ENCODE measurements around the gene LRRC8D.
A peak's percentile ranks its signal among the peaks of the same experiment; 100 is the strongest.

The LRRC8D gene

DNA sequence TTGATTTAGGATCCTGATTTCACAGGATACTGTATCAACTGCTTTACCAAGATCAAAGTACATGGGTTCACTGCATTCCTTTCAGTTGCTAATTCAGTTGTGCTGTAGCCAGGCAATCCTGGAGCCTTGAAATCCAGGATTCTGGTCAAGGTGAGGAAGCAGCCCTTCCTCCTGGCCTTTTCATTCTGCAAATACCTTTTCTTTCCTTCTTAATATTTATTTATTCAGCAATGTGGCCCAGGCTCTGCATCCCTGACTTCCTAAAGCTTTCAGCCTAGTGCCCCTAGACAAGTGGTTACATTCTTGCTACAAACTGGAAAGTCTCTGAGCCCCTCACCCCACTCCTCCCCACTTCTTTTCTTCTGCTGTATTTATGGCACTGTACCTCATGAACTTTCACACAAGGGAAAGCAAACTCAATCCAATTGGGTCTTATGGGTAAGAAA, 16.2 kb downstream of the LRRC8D start:
- no peak overlapping the region for H3K27ac ChIP-seq
- TF ChIP-seq CTCF (conservative IDR thresholded peaks at IDR 0.05): no peak

DNA sequence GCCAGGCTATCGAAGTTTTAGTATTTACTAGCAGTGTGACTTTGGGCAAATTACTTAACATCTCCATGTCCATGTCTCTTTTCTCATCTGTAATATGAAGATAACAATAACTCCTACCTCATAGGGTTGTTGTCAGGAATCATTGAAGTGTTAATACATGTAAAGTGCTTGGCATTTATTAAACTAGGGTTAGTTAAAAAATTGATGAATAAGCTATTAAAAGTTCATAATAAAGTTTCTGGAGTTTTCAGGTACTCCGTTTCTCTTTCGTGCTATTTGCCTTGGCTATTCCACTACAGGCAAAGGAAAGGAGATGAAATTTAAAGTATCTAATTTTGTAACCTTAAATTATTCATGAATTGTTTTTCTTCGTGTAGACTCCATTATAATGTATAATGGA, 16.7 kb downstream of the LRRC8D start:
- no peak for TF ChIP-seq CTCF (conservative IDR thresholded peaks at IDR 0.05)
- no peak overlapping the region for H3K27ac ChIP-seq

- TF ChIP-seq CTCF (conservative IDR thresholded peaks at IDR 0.05): no peak
- H3K27ac ChIP-seq: no peak overlapping the region
These were observed 18.7 kb downstream of the LRRC8D start for GRCh38 chr1:89839516-89839915.

- H3K27ac ChIP-seq: no peak overlapping the region
- TF ChIP-seq CTCF (conservative IDR thresholded peaks at IDR 0.05): no peak
These were observed 20.7 kb downstream of the LRRC8D start for GRCh38 chr1:89841507-89841906.

- no peak for TF ChIP-seq CTCF (conservative IDR thresholded peaks at IDR 0.05)
These were observed 21.9 kb downstream of the LRRC8D start for GRCh38 chr1:89842567-89843272.

DNA sequence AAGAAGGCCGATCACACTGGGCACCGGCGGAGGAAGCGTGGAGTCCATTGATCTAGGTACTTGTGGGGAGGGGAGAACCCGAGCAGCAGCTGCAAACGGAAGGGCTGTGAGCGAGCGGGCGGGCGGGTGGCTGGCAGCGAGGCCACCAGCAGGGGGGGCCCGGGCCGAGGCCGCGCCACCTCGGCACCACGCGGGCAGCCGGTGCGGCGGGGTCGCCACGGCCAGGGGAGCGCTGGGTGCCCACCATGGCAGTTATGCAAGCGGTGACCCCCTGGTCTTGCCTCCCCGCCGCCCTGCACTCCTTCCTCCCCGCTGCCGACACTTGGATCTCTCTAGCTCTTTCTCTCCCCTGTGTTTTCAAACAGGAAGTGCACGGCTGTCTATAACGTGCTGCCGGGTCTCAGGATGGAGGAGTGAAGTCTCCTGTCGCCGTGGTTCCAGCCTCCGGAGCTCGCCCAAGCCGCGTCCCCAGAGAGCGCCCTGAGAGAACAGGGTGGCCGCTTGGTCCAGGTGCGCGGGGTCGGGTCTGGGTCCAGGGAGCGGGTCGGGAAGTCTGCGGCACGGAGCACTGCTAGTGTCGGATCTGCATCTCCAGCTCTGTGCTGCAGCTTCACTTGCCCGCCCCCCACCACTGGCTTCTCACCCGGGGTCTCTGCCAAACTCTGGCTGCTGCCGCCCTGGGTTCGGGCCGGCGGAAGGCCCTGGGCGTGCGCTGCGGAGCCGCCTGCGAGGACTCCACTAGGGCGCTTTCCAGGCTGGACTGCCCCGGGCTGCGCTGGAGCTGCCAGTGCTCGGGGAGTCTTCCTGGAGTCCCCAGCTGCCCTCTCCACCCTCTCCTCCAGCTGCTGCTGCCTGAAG, 22.7 kb downstream of the LRRC8D start:
- H3K27ac ChIP-seq: peak overlapping the region; percentile 76
- TF ChIP-seq CTCF (conservative IDR thresholded peaks at IDR 0.05): peak; percentile 78

More at GRCh38 chr1:89842567-89843272, 21.9 kb downstream of the LRRC8D start:
- H3K27ac ChIP-seq: peak overlapping the region; percentile 76

- TF ChIP-seq CTCF (conservative IDR thresholded peaks at IDR 0.05): no peak
- peak overlapping the region; percentile 76 for H3K27ac ChIP-seq
These were observed 23.5 kb downstream of the LRRC8D start for GRCh38 chr1:89844241-89844807.
